Endothelial cell (in vitro differentiated cells): ENCODE data around the gene THBS3. TPM values are rescaled to one million over a fixed set of nuclear protein-coding genes. Genes with fewer than 3 reads are reported as not detected.
A peak's percentile ranks its signal among the peaks of the same experiment; 100 is the strongest.
"Not testable (repeated sequence)": the region's sequence is repeated elsewhere in the genome, so short reads cannot be mapped to it uniquely, and the experiment has no call there.

ENCODE experiments used
- DNase-seq: peaks from one replicate; pipeline ENCODE4 v3.0.0; 2021; ENCODE audit warnings: low spot score
- H3K27ac Mint-ChIP-seq: one replicate; pipeline ENCODE4 v1.8.0; 2021; ENCODE audit warnings: mixed read lengths, inconsistent platforms; ENCODE audit not compliant: unreplicated experiment
- H3K27me3 Mint-ChIP-seq: one replicate; pipeline ENCODE4 v1.8.0; 2021; ENCODE audit warnings: mild to moderate bottlenecking, moderate library complexity, mixed read lengths, inconsistent platforms; ENCODE audit not compliant: unreplicated experiment
- H3K36me3 Mint-ChIP-seq: one replicate; pipeline ENCODE4 v1.8.0; 2021; ENCODE audit warnings: mild to moderate bottlenecking, low read depth, mixed read lengths, inconsistent platforms; ENCODE audit not compliant: unreplicated experiment
- H3K4me1 Mint-ChIP-seq: one replicate; pipeline ENCODE4 v1.8.0; 2021; ENCODE audit warnings: mild to moderate bottlenecking, mixed read lengths, inconsistent platforms; ENCODE audit not compliant: unreplicated experiment
- H3K4me3 Mint-ChIP-seq: one replicate; pipeline ENCODE4 v1.8.0; 2021; ENCODE audit warnings: mild to moderate bottlenecking, mixed read lengths, inconsistent platforms; ENCODE audit not compliant: unreplicated experiment
- H3K9me3 Mint-ChIP-seq: one replicate; pipeline ENCODE4 v1.8.0; 2021; ENCODE audit warnings: mixed read lengths, inconsistent platforms; ENCODE audit not compliant: unreplicated experiment
- total RNA-seq: library from RNA; stranded (reverse); fragmentation: NEBNext Ultra II Directional; extraction: Animal tissue kit (Norgen Biotek cat#: 25700); gene quantifications from one replicate; pipeline ENCODE4 v1.2.1, GENCODE V29; 2021; ENCODE audit not compliant: unreplicated experiment
- TF ChIP-seq, protein P1 (sequence below): fragments of 200-600 bp; sonication (generic); IDR thresholded peaks from one replicate; pipeline ENCODE4 v1.5.0; 2021; ENCODE audit warnings: antibody characterized with exemption; ENCODE audit not compliant: unreplicated experiment

The THBS3 gene
- total RNA-seq, 1 donor from 2014 or later: 35.5 TPM

DNA sequence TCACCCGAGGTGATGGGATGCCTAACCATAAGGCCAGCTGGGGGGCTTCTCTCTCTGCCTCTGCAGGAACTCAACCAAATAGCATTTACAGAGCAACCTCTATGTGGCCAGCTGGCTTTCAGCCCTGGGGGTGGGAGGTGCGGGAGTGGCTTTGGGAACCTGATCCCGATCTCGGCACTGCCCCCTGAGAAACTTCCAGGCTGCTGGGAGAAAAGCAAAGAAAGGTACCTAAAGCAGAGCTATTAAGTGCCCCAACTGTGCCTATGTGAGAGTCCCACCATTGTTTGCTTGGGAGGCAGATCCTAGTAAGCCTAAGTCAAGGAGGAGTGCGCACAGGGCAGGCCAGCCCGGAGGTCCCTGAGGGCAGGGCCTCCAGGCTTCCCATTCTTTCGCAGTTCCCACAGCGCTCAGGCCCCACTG lies 41.6 kb downstream of the THBS3 start:
- peaks cover 18% of the 10 kb centered on the region for H3K4me1 Mint-ChIP-seq
- peak; percentile 46 for DNase-seq
- peak overlapping the region; percentile 79 for H3K4me3 Mint-ChIP-seq

GRCh38 chr1:155164625-155165024 lies 43.1 kb downstream of the THBS3 start:
- not testable (repeated sequence) for H3K9me3 Mint-ChIP-seq, H3K4me3 Mint-ChIP-seq, H3K36me3 Mint-ChIP-seq, H3K27me3 Mint-ChIP-seq, DNase-seq, H3K27ac Mint-ChIP-seq
- peaks cover 18% of the 10 kb centered on the region for H3K4me1 Mint-ChIP-seq

More for the DNA sequence above, 41.6 kb downstream of the THBS3 start:
- Mint-ChIP-seq H3K36me3 (peaks cover 12% of the 10 kb centered on the region), H3K9me3 (no peaks in the 10 kb centered on the region), H3K27ac (peak overlapping the region; percentile 98), H3K27me3 (peaks cover 6% of the 10 kb centered on the region)
- TF ChIP-seq, protein P1, sequence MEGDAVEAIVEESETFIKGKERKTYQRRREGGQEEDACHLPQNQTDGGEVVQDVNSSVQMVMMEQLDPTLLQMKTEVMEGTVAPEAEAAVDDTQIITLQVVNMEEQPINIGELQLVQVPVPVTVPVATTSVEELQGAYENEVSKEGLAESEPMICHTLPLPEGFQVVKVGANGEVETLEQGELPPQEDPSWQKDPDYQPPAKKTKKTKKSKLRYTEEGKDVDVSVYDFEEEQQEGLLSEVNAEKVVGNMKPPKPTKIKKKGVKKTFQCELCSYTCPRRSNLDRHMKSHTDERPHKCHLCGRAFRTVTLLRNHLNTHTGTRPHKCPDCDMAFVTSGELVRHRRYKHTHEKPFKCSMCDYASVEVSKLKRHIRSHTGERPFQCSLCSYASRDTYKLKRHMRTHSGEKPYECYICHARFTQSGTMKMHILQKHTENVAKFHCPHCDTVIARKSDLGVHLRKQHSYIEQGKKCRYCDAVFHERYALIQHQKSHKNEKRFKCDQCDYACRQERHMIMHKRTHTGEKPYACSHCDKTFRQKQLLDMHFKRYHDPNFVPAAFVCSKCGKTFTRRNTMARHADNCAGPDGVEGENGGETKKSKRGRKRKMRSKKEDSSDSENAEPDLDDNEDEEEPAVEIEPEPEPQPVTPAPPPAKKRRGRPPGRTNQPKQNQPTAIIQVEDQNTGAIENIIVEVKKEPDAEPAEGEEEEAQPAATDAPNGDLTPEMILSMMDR: no peak

DNA sequence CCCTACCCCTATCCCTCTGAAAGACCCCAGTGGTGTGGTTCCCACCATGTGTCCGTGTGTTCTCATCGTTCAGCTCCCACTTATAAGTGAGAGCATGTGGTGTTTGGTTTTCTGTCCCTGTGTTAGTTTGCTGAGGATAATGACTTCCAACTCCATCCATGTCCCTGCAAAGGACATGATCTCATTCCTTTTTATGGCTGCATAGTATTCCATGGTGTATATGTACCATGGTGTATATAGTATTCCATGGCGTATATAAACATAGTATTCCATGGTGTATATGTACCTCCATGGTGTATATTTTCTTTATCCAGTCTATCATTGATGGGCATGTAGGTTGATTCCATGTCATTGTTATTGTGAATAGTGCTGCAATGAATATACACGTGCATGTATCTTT lies 43.9 kb downstream of the THBS3 start:
- not testable (repeated sequence) for H3K36me3 Mint-ChIP-seq, H3K27me3 Mint-ChIP-seq, H3K9me3 Mint-ChIP-seq, DNase-seq, H3K27ac Mint-ChIP-seq, H3K4me3 Mint-ChIP-seq
- peaks cover 18% of the 10 kb centered on the region for H3K4me1 Mint-ChIP-seq

- not testable (repeated sequence) for H3K27me3 Mint-ChIP-seq, DNase-seq, H3K36me3 Mint-ChIP-seq, H3K27ac Mint-ChIP-seq, H3K4me3 Mint-ChIP-seq, H3K9me3 Mint-ChIP-seq
- peaks cover 15% of the 10 kb centered on the region for H3K4me1 Mint-ChIP-seq
Observed at GRCh38 chr1:155162631-155163030, 45.1 kb downstream of the THBS3 start.

- no peak for DNase-seq
- TF ChIP-seq, protein P1: no peak
- H3K4me3 Mint-ChIP-seq: peak overlapping the region; percentile 35
- no peak overlapping the region for H3K27ac Mint-ChIP-seq
- no peaks in the 10 kb centered on the region for H3K36me3 Mint-ChIP-seq
- H3K4me1 Mint-ChIP-seq: no peaks in the 10 kb centered on the region
- peaks cover 4% of the 10 kb centered on the region for H3K27me3 Mint-ChIP-seq
- H3K9me3 Mint-ChIP-seq: no peaks in the 10 kb centered on the region
Observed at GRCh38 chr1:155160128-155160527, 47.6 kb downstream of the THBS3 start.

DNA sequence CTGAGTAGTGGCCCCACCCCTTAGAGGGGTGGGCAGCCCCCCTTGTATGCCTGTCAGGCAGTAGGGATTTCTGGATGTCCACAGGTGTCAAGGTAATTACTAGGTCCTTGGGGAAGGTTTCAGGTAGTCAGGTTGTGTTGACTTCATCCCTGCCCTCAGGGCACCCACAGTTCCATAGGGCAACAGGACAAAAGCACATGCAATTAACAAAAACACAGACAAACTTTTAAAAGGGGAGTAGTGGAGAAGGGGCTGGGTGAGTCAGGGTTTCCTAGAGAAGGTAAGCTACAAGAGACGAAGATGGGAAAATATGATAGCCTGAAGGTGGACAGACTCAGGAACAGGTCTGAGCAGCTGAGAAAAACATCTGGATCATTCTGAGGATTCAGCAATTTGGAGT lies 48.7 kb downstream of the THBS3 start:
- Mint-ChIP-seq H3K36me3 (no peaks in the 10 kb centered on the region), H3K4me1 (no peaks in the 10 kb centered on the region), H3K27me3 (peaks cover 4% of the 10 kb centered on the region), H3K27ac (no peak overlapping the region), H3K4me3 (no peak overlapping the region), H3K9me3 (no peaks in the 10 kb centered on the region)
- TF ChIP-seq, protein P1: no peak
- no peak for DNase-seq

GRCh38 chr1:155155996-155156643 lies 51.6 kb downstream of the THBS3 start:
- H3K27me3 Mint-ChIP-seq, H3K27ac Mint-ChIP-seq, DNase-seq, H3K9me3 Mint-ChIP-seq, H3K36me3 Mint-ChIP-seq, H3K4me3 Mint-ChIP-seq, H3K4me1 Mint-ChIP-seq: not testable (repeated sequence)
